GM23338 (cell line): ENCODE data around the gene ANKRD37. TPM values are rescaled to one million over a fixed set of nuclear protein-coding genes. Genes with fewer than 3 reads are reported as not detected.

Experiments used
- ATAC-seq: fragments of 200-7000 bp; cut with Tn5 transposase; 3 replicates; pipeline ENCODE4 v1.9.1; 2020
- DNase-seq: peaks from one replicate; pipeline ENCODE4 v3.0.0-alpha.2; 2015; ENCODE audit warnings: low spot score
- H2AFZ ChIP-seq: fragments of 200-600 bp; sonication (generic); 2 replicates; pipeline ENCODE4 v1.8.0; 2016; ENCODE audit warnings: antibody characterized with exemption, mild to moderate bottlenecking, moderate library complexity
- H3F3A ChIP-seq: fragments of 200-600 bp; sonication (generic); replicated peaks from 2 replicates; pipeline ENCODE4 v1.8.0; 2017; ENCODE audit warnings: antibody characterized with exemption, mixed run types, low read depth
- H3K27ac ChIP-seq: fragments of 200-600 bp; sonication (generic); 2 replicates; pipeline ENCODE4 v1.6.1; 2016; ENCODE audit warnings: low read depth
- H3K27me3 ChIP-seq: fragments of 200-600 bp; sonication (generic); 2 replicates; pipeline ENCODE4 v1.8.0; 2016; ENCODE audit warnings: mild to moderate bottlenecking, mixed run types, moderate library complexity; ENCODE audit not compliant: insufficient read depth
- H3K36me3 ChIP-seq: fragments of 200-600 bp; sonication (generic); 2 replicates; pipeline ENCODE4 v1.8.0; 2016; ENCODE audit warnings: mild to moderate bottlenecking; ENCODE audit not compliant: insufficient read depth
- H3K4me1 ChIP-seq: fragments of 200-600 bp; sonication (generic); 2 replicates; pipeline ENCODE4 v1.8.0; 2016; ENCODE audit warnings: mild to moderate bottlenecking, moderate library complexity; ENCODE audit not compliant: insufficient read depth
- H3K4me2 ChIP-seq: fragments of 200-600 bp; sonication (generic); 2 replicates; pipeline ENCODE4 v1.7.1; 2017; ENCODE audit warnings: mixed run types
- H3K4me3 ChIP-seq: fragments of 200-600 bp; sonication (generic); 2 replicates; pipeline ENCODE4 v1.6.1; 2016; ENCODE audit warnings: mixed run types
- H3K79me2 ChIP-seq: fragments of 200-600 bp; sonication (generic); replicated peaks from 2 replicates; pipeline ENCODE4 v1.8.0; 2017; ENCODE audit warnings: mild to moderate bottlenecking; ENCODE audit not compliant: insufficient read depth
- H3K9me2 ChIP-seq: fragments of 200-600 bp; sonication (generic); 2 replicates; pipeline ENCODE4 v1.8.0; 2017; ENCODE audit not compliant: insufficient read depth
- H4K20me1 ChIP-seq: fragments of 200-600 bp; sonication (generic); replicated peaks from 2 replicates; pipeline ENCODE4 v1.8.0; 2017; ENCODE audit warnings: mild to moderate bottlenecking; ENCODE audit not compliant: insufficient read depth
- H3K27ac Mint-ChIP-seq: 2 replicates; pipeline ENCODE4 v1.8.0; 2020; ENCODE audit warnings: inconsistent platforms, mild to moderate bottlenecking, moderate library complexity, mixed read lengths
- H3K27me3 Mint-ChIP-seq: 3 replicates; pipeline ENCODE4 v1.8.0; 2022; ENCODE audit warnings: low read depth, mild to moderate bottlenecking, moderate library complexity, mixed read lengths, inconsistent platforms; ENCODE audit not compliant: insufficient read depth, poor library complexity
- H3K36me3 Mint-ChIP-seq: 3 replicates; pipeline ENCODE4 v1.8.0; 2021; ENCODE audit warnings: low read depth, mild to moderate bottlenecking, inconsistent platforms, moderate library complexity, mixed read lengths
- H3K4me1 Mint-ChIP-seq: 3 replicates; pipeline ENCODE4 v1.8.0; 2020; ENCODE audit warnings: mild to moderate bottlenecking, inconsistent platforms, mixed read lengths
- H3K4me3 Mint-ChIP-seq: 3 replicates; pipeline ENCODE4 v1.8.0; 2021; ENCODE audit warnings: moderate library complexity, mild to moderate bottlenecking, inconsistent platforms, mixed read lengths
- H3K9me3 Mint-ChIP-seq: 3 replicates; pipeline ENCODE4 v1.8.0; 2020; ENCODE audit warnings: moderate library complexity, mild to moderate bottlenecking, inconsistent platforms, mixed read lengths
- CTCF ChIP-seq, 2 experiments: fragments of 200-600 bp in 1 of 2; sonication (generic) in 1 of 2; conservative IDR thresholded peaks; 2 replicates each; pipeline versions ENCODE4 v1.5.1 to v1.6.1; 2016 to 2017; ENCODE audit warnings: antibody characterized with exemption in 2 of 2, low read depth in 2 of 2, mild to moderate bottlenecking in 2 of 2, moderate library complexity in 1 of 2
- ETS1 ChIP-seq: IDR thresholded peaks from 2 replicates; pipeline ENCODE4 v1.6.1; 2016; ENCODE audit warnings: antibody characterized with exemption
- EZH2 ChIP-seq: fragments of 200-600 bp; sonication (generic); IDR thresholded peaks from one replicate; pipeline ENCODE4 v1.8.0; 2017; ENCODE audit warnings: antibody characterized with exemption, mild to moderate bottlenecking, low read depth; ENCODE audit not compliant: unreplicated experiment
- EZH2phosphoT487 ChIP-seq: fragments of 200-600 bp; sonication (generic); IDR thresholded peaks from one replicate; pipeline ENCODE4 v1.8.1; 2018; ENCODE audit warnings: antibody characterized with exemption; ENCODE audit not compliant: unreplicated experiment
- JUNB ChIP-seq: IDR thresholded peaks from one replicate; pipeline ENCODE4 v1.6.1; 2016; ENCODE audit warnings: antibody characterized with exemption; ENCODE audit not compliant: unreplicated experiment
- NANOG ChIP-seq: IDR thresholded peaks from 2 replicates; pipeline ENCODE4 v1.6.1; 2016; ENCODE audit warnings: antibody characterized with exemption, borderline replicate concordance
- POLR2AphosphoS5 ChIP-seq: IDR thresholded peaks from 2 replicates; pipeline ENCODE4 v1.6.1; 2016; ENCODE audit warnings: antibody characterized with exemption, low read depth
- REST ChIP-seq: IDR thresholded peaks from one replicate; pipeline ENCODE4 v1.6.1; 2018; ENCODE audit warnings: antibody characterized with exemption; ENCODE audit not compliant: unreplicated experiment
- STAT1 ChIP-seq: IDR thresholded peaks from one replicate; pipeline ENCODE4 v1.6.1; 2016; ENCODE audit warnings: antibody characterized with exemption; ENCODE audit not compliant: unreplicated experiment
- ZNF114 ChIP-seq: fragments of 250-450 bp; sonication (Bioruptor Pico); IDR thresholded peaks from 2 replicates; pipeline ENCODE4 v1.5.0; 2020; ENCODE audit warnings: mild to moderate bottlenecking, moderate library complexity
- ZNF462 ChIP-seq: fragments of 250-450 bp; sonication (Bioruptor Pico); IDR thresholded peaks from 2 replicates; pipeline ENCODE4 v1.5.0; 2020; ENCODE audit warnings: mild to moderate bottlenecking, moderate library complexity
- polyA plus RNA-seq: library from polyadenylated mRNA; unstranded; fragments of >200 nt; fragmentation: Nextera tagmentation; extraction: Ambion mirVana; gene quantifications from 2 replicates; pipeline ENCODE4 v1.2.1, GENCODE V29; 2016
- total RNA-seq: library from RNA; depleted of rRNA; stranded (reverse); fragments of >200 nt; shearing (Covaris generic); gene quantifications from 2 replicates; pipeline ENCODE4 v1.2.3, GENCODE V29; 2014

Gene ANKRD37
- total and polyA plus RNA-seq, 2 experiments from 2014 or later: 1.8 to 4.9 TPM

- TF ChIP-seq CTCF (conservative IDR thresholded peaks at IDR 0.05; ENCODE audit: low read depth in 2 of 2): no peak
- TF ChIP-seq ZNF462 (CRISPR knock-in tag): no peak
- no peak for TF ChIP-seq STAT1
Measured at GRCh38 chr4:185370268-185370949, 26.2 kb upstream of the ANKRD37 start (continued).

GRCh38 chr4:185371702-185372101 is 24.9 kb upstream of the ANKRD37 start:
- no peaks in the 10 kb centered on the region for H3K9me3 Mint-ChIP-seq
- no peak overlapping the region for H3K4me3 Mint-ChIP-seq
- Histone ChIP-seq H3K27me3 (no peaks in the 10 kb centered on the region), H3K4me3 (no peak overlapping the region), H3K4me1 (no peaks in the 10 kb centered on the region), H3K4me2 (no peak overlapping the region), H4K20me1 (no peaks in the 10 kb centered on the region), H3K79me2 (no peaks in the 10 kb centered on the region), H2AFZ (no peak overlapping the region), H3K36me3 (no peaks in the 10 kb centered on the region), H3F3A (no peaks in the 10 kb centered on the region), H3K27ac (no peak overlapping the region), H3K9me2 (no peaks in the 10 kb centered on the region)
- DNase-seq: no peak
- no peaks in the 10 kb centered on the region for H3K36me3 Mint-ChIP-seq
- no peak for ATAC-seq
- H3K4me1 Mint-ChIP-seq: peaks cover 7% of the 10 kb centered on the region; the same call in 2 of the 3 replicates
- no peak overlapping the region for H3K27ac Mint-ChIP-seq
- no peaks in the 10 kb centered on the region for H3K27me3 Mint-ChIP-seq
- TF ChIP-seq EZH2 (no peak), REST (no peak), ZNF114 (CRISPR knock-in tag) (no peak), STAT1 (no peak), NANOG (no peak), EZH2phosphoT487 (no peak), ETS1 (no peak), JUNB (no peak), POLR2AphosphoS5 (no peak)
